ENCODE measurements around the gene WFDC13.
"Not testable (repeated sequence)": the region's sequence is repeated elsewhere in the genome, so short reads cannot be mapped to it uniquely, and the experiment has no call there.

WFDC13 gene, protein sequence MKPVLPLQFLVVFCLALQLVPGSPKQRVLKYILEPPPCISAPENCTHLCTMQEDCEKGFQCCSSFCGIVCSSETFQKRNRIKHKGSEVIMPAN

DNA sequence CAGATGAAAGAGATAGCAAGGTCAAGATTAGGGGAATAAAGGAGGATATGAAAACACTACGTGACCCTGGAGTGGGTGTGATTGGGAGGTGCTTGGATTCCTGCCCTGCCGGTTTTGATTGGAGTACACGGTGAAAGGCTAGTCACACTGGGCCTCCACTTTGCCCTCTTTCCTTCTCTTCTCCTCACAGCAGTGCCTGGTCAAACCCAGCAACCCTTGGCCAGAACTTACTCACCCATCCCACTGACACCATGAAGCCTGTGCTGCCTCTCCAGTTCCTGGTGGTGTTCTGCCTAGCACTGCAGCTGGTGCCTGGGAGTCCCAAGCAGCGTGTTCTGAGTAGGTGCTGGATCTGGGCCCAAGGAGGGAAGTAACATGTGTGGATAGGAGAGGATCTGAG, at the start of gene WFDC13:
Gene WFDC13, plus strand, starts transcription at position 166 of the 400 bp plus-strand sequence. Its CDS starts 86 bp downstream, at position 252.
- no peak for DNase-seq

DNA sequence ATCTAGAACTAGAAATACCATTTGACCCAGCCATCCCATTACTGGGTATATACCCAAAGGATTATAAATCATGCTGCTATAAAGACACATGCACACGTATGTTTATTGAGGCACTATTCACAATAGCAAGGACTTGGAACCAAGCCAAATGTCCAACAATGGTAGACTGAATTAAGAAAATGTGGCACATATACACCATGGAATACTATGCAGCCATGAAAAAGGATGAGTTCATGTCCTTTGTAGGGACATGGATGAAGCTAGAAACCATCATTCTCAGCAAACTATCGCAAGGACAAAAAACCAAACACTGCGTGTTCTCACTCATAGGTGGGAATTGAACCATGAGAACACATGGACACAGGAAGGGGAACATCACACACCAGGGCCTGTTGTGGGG, 44.8 kb upstream of the WFDC13 start:
- not testable (repeated sequence) for DNase-seq

DNA sequence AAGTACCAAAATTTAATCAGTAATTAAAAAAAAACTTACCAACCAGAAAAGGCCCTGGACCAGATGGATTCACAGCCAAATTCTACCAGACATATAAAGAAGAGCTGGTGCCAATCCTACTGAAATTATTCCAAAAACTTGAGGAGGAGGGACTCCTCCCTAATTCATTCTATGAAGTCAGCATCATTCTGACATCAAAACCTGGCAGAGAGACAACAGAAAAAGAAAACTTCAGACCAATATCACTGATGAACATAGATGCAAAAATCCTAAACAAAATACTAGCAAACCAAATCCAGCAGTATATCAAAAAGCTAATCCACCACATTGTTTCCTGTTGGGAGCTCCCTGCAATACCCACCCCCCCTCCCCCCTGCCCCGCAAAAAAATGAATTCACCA, 31.7 kb upstream of the WFDC13 start, which contains the start of gene WFDC11:
Gene WFDC11, minus strand, starts transcription at position 101 of the 400 bp plus-strand sequence. CDS start 19,639 bp downstream, outside the sequence.
- DNase-seq: no peak

DNA sequence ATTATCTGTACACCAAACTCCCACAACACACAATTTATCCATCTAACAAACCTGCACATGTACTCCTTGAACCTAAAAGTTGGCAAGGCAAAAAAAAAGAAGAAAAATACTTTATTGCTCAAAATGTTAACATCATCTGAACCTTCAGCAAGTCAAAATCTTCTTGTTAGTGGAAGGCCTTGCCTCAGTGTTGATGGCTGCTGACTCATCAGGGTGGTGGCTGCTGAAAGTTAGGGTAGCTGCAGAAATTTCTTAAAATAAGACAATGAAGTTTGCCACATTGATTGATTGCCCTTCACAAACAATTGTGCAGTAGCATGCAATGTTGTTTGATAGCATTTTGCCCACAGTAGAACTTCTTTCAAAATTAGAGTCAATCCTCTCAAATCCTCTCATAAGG, 29.1 kb upstream of the WFDC13 start:
- DNase-seq: no peak

DNA sequence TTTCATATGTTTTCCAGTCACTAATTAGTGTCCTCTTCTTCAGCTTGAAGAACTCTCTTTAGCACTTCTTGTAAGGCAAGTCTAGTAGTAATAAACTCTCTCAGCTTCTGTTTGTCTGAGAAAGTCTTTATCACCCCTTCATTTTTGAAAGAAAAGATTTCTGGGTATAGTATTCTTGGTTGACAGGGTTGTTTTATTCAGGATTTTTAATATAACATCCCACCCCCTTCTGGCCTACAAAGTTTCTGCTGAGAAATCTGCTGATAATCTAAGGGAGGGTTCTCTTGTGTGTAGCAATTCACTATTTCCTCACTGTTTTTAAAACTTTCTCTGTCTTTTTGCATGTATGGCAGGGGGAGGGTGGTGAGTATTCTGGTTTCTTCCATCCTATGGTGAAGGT, 22.2 kb upstream of the WFDC13 start:
- no peak for DNase-seq

DNA sequence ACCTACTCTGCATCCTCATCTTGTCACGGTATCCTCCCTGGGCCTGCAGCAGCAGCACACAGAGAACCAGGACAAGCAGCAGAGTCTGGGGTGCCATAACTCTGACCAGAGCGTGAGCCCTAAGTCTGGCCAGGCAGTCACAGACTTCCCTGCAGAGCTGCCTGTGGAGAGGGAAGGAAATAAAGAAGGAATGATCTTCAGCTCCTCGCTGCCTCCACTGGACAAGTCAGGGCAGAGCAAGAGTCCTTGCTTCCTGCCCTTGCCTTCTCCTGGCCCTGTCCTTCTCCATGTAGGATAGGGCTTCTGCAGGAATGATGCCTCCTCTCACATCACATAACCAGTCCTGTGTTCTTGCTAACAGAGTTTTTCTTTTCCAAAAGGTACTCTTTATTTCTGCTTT, 15.9 kb upstream of the WFDC13 start:
- peak; percentile 2 for DNase-seq

DNA sequence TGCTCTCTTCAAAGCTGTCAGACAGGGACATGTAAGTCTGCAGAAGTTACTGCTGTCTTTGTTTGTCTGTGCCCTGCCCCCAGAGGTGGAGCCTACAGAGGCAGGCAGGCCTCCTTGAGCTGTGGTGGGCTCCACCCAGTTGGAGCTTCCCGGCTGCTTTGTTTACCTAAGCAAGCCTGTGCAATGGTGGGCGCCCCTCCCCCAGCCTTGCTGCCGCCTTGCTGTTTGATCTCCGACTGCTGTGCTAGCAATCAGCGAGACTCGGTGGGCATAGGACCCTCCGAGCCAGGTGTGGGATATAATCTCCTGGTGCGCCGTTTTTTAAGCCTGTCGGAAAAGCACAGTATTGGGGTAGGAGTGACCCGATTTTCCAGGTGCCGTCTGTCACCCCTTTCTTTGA, 8.5 kb upstream of the WFDC13 start:
- DNase-seq: not testable (repeated sequence)

DNA sequence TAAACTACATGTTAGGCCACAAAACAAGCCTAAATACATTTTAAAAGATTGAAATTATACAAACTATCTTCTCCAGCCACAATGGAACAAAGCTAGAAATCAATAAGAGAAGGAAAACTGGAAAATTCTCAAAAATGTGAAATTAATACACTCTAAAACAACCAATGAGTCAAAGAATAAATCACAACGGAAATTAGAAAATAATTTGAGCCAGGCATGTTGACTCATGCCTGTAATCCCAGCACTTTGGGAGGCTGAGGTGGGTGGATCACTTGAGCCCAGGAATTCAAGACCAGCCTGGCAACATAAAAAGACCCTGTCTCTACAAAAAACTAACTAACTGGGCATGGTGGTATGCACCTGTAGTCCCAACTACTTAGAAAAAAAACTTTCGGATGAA, 6.3 kb upstream of the WFDC13 start:
- DNase-seq: no peak

DNA sequence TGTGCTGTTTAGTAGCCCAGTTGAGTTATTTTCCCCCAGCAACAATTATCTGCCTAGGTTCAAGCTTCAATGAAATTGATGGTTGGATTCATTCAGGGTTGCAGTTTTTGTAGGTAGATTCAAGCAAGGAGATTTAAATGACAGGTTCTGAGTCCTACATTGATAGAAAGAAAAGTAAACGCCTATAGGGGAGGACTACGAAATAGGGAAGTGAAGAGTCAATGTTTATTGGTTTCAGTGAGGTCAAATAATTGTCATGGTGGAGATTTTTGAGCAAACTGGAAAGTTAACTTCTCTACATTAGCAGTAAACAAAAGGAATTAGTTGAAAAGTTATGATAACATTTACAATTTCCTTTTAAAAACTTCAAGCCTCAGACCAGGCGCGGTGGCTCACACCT, 734 bp upstream of the WFDC13 start:
- no peak for DNase-seq

DNA sequence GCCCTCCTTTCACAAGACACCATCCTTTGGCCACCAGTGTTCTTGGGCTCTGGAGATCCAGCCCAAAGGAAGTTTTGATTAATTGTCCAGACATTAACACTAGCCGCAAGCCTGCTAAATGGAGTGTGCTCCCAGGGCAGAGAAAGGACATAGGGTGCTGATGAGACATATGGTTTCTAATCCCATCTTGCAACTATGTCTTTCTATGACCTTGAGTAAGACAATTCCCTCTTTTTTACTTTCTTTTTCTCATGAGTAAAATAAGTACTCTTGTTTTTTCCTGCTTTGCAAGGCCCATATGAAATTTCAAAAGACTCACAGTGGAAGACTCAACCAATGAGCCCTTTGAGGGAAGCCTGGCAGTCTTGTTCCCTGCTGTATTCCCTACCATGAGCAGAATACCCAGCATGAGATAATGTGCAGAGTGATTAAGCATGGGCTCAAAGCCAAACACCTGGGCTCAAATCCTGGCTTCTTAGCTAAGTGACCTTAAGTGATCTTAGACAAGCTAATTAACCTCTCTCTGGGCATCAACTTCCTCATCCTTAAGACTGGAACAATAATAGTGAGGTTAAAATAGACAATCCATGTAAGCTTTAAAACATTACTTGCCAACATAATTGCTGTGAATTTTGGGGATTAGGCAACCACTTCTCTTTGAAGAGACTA, 3.3 kb downstream of the WFDC13 start, which contains the start of gene WFDC10B:
Gene WFDC10B, minus strand, starts transcription at position 51 of the 669 bp plus-strand sequence. CDS start 19,027 bp downstream, outside the sequence.
- DNase-seq: no peak

DNA sequence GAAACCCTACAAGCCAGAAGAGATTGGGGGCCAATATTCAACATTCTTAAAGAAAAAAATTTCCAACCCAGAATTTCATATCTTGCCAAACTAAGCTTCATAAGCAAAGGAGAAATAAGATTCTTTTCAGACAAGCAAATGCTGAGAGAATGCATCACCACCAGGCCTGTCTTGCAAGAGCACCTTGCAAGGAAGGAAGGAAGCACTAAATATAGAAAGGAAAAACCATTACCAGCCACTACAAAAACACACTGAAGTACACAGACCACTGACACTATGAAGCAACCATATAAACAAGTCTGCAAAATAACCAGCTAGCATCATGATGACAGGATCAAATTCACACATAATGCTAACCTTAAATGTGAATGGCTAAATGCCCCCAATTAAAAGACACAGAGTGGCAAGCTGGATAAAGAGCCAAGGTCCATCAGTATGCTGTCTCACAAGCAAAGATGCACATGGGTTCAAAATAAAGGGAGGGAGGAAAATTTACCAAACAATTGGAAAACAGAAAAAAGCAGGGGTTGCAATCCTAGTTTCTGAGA, 14.4 kb downstream of the WFDC13 start:
- not testable (repeated sequence) for DNase-seq

DNA sequence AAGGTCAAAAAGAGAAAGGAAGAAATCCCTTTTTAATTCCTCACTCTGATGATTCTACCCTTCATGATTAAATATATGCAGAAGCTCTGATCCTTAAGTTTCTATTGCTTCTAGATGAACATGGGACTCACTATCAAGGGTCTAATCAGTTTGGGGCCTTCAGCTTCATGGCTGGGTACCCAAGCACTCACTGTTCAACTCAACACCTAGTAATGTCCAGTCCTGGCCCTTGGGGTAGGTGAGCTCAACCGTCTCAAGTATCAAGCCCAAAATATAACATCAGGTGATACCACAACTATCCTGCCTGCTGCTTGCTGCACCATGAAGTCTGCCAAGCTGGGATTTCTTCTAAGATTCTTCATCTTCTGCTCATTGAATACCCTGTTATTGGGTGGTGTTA, 20.2 kb downstream of the WFDC13 start, which contains the start of gene SPINT4:
Gene SPINT4, plus strand, starts transcription at position 301 of the 400 bp plus-strand sequence. Its CDS starts 21 bp downstream, at position 322.
- no peak for DNase-seq

DNA sequence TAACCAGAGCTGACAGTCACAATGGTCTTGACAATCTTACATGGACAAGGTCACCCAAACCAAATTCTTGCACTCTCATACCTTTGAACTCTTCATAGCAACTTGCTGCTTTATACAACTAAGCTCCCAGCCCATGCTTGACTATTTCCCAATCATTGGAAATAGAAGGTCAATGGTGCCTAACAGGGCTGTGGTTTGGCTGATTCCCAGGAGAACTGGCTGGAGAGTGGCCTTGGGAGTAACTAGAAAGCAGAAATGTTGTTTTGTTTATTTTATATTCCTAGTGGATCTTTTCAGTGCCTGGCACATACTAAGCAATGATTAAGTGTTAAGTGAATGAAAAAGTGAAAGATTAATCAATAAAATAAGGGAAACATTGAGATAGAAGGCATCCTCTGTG, 23.3 kb downstream of the WFDC13 start:
- no peak for DNase-seq

DNA sequence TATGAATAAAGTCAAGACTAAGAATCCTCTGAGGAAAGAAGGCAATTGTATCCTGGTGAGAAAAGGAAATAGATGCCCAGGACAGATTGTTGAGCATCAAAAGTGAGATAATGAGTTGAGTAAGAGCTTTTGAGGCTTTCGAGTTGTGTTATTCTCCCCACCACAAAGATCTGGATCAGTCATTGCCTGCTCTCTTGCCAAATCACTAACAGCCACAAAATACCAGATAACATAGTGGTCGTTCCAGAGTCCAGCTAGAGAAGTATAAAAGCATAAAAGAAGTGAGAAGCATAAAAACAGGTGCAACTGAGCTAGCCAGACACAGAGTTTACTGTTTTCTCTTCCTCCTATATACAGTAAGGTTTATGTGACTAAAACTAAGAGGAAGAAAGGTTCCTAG, 25.2 kb downstream of the WFDC13 start:
- DNase-seq: no peak

DNA sequence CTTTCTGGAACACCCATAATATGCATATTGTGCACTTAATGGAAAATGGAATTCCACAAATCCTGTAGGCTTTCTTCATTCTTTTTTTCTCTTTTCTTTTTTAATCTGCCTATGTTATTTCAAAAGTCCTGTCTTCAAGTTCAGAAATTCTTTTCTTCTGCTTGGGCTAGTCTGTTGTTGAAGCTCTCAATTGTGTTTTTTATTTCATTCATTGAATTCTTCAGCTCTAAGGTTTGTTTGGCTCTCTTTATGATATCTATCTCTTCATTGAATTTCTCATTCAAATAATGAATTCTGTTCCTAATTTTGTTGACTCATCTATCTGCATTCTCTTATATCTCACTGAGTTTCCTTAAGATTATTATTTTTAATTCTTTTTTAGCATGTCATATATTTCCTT, 30.4 kb downstream of the WFDC13 start:
- no peak for DNase-seq

DNA sequence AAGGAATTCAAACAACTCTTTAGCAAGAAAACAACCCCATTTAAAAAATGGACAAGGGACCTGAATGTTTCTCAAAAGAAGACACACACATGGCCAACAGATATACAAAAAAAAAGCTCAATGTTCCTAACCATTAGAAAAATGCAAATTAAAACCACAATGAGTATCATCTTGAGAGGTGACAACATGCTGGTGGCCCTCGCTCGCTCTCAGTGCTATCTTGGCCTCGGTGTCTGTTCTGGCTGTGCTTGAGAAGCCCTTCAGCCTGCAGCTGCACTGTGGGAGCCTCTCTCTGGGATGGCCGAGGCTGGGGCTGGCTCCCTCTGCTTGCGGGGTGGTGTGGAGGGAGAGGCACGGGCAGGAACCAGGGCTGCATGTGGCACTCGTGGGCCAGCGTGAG, 33.7 kb downstream of the WFDC13 start:
- DNase-seq: no peak

DNA sequence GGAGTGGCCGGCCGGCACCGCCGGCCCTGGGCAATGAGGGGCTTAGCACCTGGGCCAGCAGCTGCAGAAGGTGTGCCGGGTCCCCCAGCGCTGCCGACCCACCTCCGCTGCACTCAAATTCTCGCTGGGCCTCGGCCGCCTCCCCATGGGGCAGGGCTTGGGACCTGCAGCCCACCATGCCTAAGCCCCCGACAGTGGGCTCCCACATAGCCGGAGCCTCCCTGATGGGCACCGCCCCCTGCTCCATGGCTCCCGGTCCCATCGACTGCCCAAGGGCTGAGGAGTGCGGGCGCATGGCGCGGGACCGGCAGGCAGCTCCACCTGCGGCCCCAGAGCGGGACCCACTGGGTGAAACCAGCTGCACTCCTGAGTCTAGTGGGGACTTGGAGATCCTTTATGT, 34.1 kb downstream of the WFDC13 start:
- DNase-seq: no peak

DNA sequence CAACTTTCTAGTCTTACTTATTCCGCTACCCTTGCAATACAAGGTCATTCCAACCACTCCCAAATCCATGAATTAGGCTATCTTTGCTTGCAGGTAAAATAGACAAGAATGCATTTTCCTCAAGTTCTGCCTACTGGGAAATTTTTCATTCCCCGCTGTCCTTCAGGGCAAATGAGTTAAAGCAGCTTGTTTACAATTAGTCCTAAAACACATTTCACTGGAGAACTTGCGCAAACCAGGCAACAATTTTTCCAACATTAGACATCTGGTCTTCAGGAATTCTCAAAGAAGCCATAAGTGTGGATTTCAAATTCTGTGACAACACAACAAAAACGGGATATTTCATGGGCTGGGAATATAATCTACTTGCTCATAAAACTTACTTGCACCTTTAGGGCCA, 40.8 kb downstream of the WFDC13 start:
- DNase-seq: no peak

DNA sequence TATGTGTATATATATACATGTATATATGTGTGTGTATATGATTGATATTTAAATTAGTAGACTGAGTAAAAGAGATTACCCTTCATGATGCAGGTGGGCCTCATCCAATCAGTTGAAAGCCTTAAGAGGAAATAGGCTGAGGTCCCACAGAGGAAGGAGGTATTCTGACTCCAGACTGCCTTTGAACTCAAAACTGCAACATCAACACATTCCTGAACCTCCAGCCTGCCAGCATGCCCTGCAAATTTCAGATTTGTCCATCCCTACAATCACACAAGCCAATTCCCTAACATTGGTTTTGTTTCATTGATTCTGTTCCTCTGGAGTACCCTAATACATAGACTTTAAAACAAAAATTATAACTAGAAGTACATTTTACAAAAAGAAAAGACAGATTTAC, 43.2 kb downstream of the WFDC13 start:
- no peak for DNase-seq

DNA sequence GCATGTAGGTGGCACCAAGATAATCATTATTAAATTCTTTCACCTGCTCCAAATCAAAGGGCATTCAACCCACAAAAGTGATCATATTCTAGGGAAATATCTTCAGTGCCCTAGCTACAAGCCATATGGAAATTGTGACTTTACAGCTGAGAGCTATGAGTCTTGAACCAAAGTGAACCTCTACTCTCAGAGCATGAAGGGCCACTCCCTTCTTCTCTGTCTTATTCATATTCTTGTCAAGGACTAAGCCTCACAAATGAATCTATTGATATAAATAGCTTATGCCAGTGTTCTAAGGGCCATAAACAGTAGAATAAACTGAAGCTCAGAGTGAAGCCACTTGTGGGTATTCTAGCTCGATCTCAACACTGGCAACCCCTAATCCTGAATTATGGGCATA, 49.9 kb downstream of the WFDC13 start:
- DNase-seq: no peak

DNA sequence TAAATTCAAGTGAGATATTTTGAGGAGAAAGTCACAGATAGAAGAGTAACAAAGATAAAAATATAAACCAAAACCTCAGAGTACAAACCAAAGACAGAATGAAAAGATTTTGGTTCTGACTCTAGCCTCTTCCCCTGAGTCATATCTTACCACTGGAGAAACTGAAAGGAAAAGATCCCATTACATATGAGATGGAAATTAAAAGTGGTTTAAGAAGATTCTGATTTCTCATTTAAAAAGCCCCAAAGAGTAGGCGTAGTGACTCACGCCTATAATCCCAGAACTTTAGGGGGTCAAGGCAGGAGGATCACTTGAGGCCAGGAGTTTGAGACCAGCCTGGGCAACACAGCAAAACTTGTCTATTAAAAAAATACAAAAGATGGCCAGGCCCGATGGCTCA, 50.9 kb downstream of the WFDC13 start:
- DNase-seq: no peak

DNA sequence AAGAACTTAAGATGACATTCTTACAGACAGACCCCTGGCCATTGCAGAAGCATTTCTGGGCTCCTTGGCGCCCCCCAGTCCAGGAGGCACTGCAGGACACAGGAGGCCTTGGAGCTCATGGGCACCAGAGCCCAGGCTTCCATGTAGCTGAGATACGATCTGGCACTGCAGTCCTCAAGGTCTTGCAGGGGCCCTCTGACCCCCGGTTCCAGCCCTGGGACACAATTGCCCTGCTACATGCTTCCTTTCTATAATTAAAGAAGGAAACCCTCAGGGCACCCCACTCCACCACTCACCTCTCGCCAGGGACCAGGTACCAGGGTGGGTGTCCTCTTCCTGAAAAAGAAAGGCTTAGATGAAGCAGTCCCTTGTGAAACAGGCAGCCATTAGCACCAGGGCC, 56.3 kb downstream of the WFDC13 start:
- DNase-seq: no peak
